Measurements from ENCODE around the gene SERPINE1.

The SERPINE1 gene

GRCh38 chr7:101170617-101171441 is 43.9 kb downstream of the SERPINE1 start:
- no peak for TF ChIP-seq CTCF (IDR thresholded peaks at IDR 0.05; ENCODE audit: control extremely low read depth, extremely low read depth, low read depth, missing control alignments)
- no peak for DNase-seq (ENCODE audit: extremely low spot score)
- CTCF ChIA-PET: interaction anchor here (0.9 to 3.1 kb wide), 8 partner anchors 12 to 94 kb away, joined by 3 to 27 read pairs (median 6); no protein-coding TSS in a partner anchor
- POLR2A ChIA-PET: no interaction called here

- DNase-seq (ENCODE audit: extremely low spot score): no peak
- ChIA-PET POLR2A (no interaction called here), CTCF (interaction anchor here (1.5 to 3.1 kb wide), 6 partner anchors 11 to 94 kb away, joined by 4 to 27 read pairs (median 6); no protein-coding TSS in a partner anchor)
- no peak for TF ChIP-seq CTCF (IDR thresholded peaks at IDR 0.05; ENCODE audit: control extremely low read depth, extremely low read depth, low read depth, missing control alignments)
Measured at GRCh38 chr7:101171442-101171837, 44.5 kb downstream of the SERPINE1 start.

- ChIA-PET POLR2A (no interaction called here), CTCF (interaction anchor here (1.5 to 3.1 kb wide), 5 partner anchors 14 to 108 kb away, joined by 3 to 27 read pairs (median 20); no protein-coding TSS in a partner anchor)
- TF ChIP-seq CTCF (IDR thresholded peaks at IDR 0.05; ENCODE audit: control extremely low read depth, extremely low read depth, low read depth, missing control alignments): no peak
- DNase-seq (ENCODE audit: extremely low spot score): no peak
Measured at GRCh38 chr7:101172005-101172853, 45.3 kb downstream of the SERPINE1 start.

- no peak for DNase-seq (ENCODE audit: extremely low spot score)
- CTCF ChIA-PET: interaction anchor here (0.9 to 6.2 kb wide), 8 partner anchors 19 to 213 kb away, joined by 3 to 42 read pairs (median 5); no protein-coding TSS in a partner anchor
- POLR2A ChIA-PET: no interaction called here
- no peak for TF ChIP-seq CTCF (IDR thresholded peaks at IDR 0.05; ENCODE audit: control extremely low read depth, extremely low read depth, low read depth, missing control alignments)
Measured at GRCh38 chr7:101172854-101173751, 46.2 kb downstream of the SERPINE1 start.

GRCh38 chr7:101173752-101174244 is 46.9 kb downstream of the SERPINE1 start:
- DNase-seq (ENCODE audit: extremely low spot score): peak; percentile 86
- POLR2A ChIA-PET: no interaction called here
- CTCF ChIA-PET: interaction anchor here (0.9 to 6.2 kb wide), 9 partner anchors 15 to 212 kb away, joined by 3 to 42 read pairs (median 4); no protein-coding TSS in a partner anchor
- TF ChIP-seq CTCF (IDR thresholded peaks at IDR 0.05; ENCODE audit: control extremely low read depth, extremely low read depth, low read depth, missing control alignments): no peak
